Lower lobe of right lung (tissue), 2 donors: ENCODE results near the gene ACADS. TPM values are rescaled to one million over a fixed set of nuclear protein-coding genes. Genes with fewer than 3 reads are reported as not detected.

ENCODE experiments used
- ATAC-seq, 2 donors: fragments of 200-7000 bp; cut with Tn5 transposase; one replicate each; pipeline ENCODE4 v1.9.1; 2020 to 2022; ENCODE audit warnings: mild to moderate bottlenecking in 2 of 2, moderate library complexity in 2 of 2
- DNase-seq: peaks from one replicate; pipeline ENCODE4 v3.0.0-alpha.2; 2020
- H3K27ac ChIP-seq: fragments of 200-600 bp; one replicate; pipeline ENCODE4 v1.8.0; 2022
- H3K27me3 ChIP-seq: fragments of 200-600 bp; one replicate; pipeline ENCODE4 v1.8.0; 2022; ENCODE audit warnings: low read depth
- H3K36me3 ChIP-seq: fragments of 200-600 bp; one replicate; pipeline ENCODE4 v1.8.0; 2022; ENCODE audit warnings: mild to moderate bottlenecking
- H3K4me1 ChIP-seq: fragments of 200-600 bp; one replicate; pipeline ENCODE4 v1.8.0; 2022
- H3K4me3 ChIP-seq: fragments of 200-600 bp; one replicate; pipeline ENCODE4 v1.8.0; 2022; ENCODE audit warnings: mild to moderate bottlenecking
- H3K9me3 ChIP-seq: fragments of 200-600 bp; one replicate; pipeline ENCODE4 v1.8.0; 2022
- intact Hi-C: fragments of 100-400 bp; cut with DNase I; formaldehyde crosslinking; loops from one replicate; pipeline ENCODE4 v1.11.0; 2022
- total RNA-seq: library from RNA; stranded (reverse); fragmentation: NEBNext Ultra II Directional; extraction: Animal tissue kit (Norgen Biotek cat#: 25700); gene quantifications from one replicate; pipeline ENCODE4 v1.2.1, GENCODE V29; 2021
- TF ChIP-seq, protein P1 (sequence below): fragments of 200-600 bp; IDR thresholded peaks from one replicate; pipeline ENCODE4 v1.8.0; 2022; ENCODE audit warnings: antibody characterized with exemption, mild to moderate bottlenecking
- donor health status: DM: no; HTN: yes; CAD: no; lungs with severe emphysema.

ACADS gene
- total RNA-seq, 1 donor from 2014 or later, result 24.4 TPM

DNA sequence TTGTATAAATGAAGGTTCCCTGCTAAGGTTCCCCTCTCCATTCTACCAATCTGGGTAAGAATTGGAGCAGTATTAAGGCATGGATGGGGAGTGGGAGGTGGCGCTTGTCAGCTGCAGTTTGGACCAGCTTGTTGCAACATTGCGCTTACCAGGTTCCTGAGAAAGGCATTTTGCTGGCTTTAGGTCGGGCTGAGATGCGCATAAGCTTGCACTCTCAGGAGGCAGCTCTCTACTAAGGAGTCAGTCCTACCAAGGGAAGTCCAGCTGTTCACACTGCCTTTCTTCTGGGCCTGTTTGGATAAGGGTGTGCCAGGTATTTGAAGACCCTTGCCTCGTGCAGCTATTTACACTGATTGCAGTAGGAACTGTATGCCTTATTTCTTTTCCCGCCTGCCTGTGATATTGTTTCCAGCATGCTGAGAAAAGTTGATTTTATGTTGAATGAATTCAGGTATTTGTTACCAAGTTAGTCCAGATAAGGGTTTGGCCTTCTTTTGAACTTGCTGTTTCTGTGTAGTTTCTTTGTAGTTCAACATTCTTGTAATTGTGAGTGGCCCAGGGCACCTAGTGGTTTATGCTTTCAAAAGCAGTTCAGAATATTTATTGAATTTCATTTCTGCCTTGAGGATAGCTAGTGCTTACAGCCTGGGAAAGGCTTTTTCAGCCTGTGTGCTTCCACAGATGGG lies 36.1 kb upstream of the ACADS start:
- intact Hi-C loops, result no loop called here
- H3K27ac ChIP-seq, result no peak overlapping the region

DNA sequence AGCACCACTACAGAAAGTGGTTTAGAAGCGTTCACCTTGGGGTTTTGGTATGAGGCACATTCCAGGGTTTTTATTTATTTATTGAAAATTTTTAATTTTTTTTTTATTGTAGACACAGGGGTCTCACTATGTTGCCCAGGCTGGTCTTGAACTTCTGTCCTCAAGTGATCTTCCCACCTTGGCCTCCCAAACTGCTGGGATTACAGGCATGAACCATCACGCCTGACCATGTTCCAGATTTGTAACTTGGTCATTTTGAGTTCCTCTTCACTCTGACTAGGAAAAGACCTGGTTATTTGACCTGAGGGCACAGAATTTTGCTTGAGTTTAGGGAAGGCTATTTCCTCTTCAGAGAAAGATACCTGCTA lies 35.6 kb upstream of the ACADS start:
- no peak overlapping the region for H3K27ac ChIP-seq
- H3K36me3 ChIP-seq, result peaks cover 22% of the 10 kb centered on the region
- no peak for ATAC-seq
- peaks cover 60% of the 10 kb centered on the region for H3K4me1 ChIP-seq
- H3K4me3 ChIP-seq, result no peak overlapping the region
- no peak for DNase-seq
- H3K27me3 ChIP-seq, result no peaks in the 10 kb centered on the region
- no peaks in the 10 kb centered on the region for H3K9me3 ChIP-seq
- TF ChIP-seq, protein P1, sequence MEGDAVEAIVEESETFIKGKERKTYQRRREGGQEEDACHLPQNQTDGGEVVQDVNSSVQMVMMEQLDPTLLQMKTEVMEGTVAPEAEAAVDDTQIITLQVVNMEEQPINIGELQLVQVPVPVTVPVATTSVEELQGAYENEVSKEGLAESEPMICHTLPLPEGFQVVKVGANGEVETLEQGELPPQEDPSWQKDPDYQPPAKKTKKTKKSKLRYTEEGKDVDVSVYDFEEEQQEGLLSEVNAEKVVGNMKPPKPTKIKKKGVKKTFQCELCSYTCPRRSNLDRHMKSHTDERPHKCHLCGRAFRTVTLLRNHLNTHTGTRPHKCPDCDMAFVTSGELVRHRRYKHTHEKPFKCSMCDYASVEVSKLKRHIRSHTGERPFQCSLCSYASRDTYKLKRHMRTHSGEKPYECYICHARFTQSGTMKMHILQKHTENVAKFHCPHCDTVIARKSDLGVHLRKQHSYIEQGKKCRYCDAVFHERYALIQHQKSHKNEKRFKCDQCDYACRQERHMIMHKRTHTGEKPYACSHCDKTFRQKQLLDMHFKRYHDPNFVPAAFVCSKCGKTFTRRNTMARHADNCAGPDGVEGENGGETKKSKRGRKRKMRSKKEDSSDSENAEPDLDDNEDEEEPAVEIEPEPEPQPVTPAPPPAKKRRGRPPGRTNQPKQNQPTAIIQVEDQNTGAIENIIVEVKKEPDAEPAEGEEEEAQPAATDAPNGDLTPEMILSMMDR, result no peak
- intact Hi-C loops, result no loop called here

More for the DNA sequence above, 36.1 kb upstream of the ACADS start:
- H3K27me3 ChIP-seq, result no peaks in the 10 kb centered on the region
- no peak for DNase-seq
- peaks cover 60% of the 10 kb centered on the region for H3K4me1 ChIP-seq
- H3K36me3 ChIP-seq, result peaks cover 17% of the 10 kb centered on the region
- peak overlapping the region; percentile 94 for H3K4me3 ChIP-seq
- ATAC-seq, result no peak
- H3K9me3 ChIP-seq, result no peaks in the 10 kb centered on the region
- TF ChIP-seq, protein P1, result no peak

DNA sequence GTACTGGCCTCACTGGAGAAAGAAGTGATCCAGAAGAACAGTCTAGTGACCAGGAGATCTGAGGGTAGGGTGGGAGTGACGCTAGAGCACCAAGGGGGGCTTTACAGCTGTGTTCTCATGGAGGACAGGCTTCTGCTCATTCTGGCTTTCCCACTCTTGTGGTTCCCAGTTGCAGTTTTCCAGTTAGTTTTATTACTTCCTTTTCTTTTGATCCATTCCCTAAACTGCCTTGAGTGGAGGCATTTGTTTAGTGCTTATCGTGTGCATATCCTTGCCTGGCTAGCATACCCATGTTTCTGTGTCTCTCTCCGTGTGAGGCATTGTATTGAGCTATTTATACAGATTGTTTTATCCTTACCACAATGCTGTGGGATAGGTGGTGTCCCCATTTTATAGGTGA lies 34.6 kb upstream of the ACADS start:
- intact Hi-C loops, result no loop called here
- no peak for ATAC-seq
- no peak for DNase-seq
- TF ChIP-seq, protein P1, result no peak
- no peaks in the 10 kb centered on the region for H3K9me3 ChIP-seq
- H3K4me3 ChIP-seq, result no peak overlapping the region
- no peaks in the 10 kb centered on the region for H3K27me3 ChIP-seq
- peaks cover 51% of the 10 kb centered on the region for H3K4me1 ChIP-seq
- peaks cover 31% of the 10 kb centered on the region for H3K36me3 ChIP-seq
- H3K27ac ChIP-seq, result no peak overlapping the region

DNA sequence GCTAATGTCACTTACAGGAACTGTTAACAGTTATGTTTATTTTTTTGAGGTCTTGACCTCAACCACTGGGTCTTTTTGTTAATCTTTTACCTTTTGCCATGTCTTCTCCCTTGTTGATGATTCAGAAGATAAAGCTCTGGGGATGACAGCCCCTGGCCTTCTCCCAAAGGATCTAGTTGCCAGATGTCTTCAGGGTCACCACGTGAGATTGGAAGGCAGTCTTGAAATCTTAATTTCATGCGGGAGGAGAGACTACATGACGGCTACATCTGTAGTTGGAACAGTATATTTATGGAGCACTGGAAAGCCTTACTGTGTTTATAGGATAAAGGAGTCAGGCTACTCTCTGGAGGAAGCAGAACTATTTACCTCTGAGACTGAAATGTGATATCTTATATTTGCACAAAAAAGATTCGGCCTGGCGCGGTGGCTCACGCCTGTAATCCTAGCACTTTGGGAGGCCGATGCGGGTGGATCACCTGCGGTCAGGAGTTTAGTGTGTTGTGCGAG lies 33.0 kb upstream of the ACADS start:
- H3K4me1 ChIP-seq, result peaks cover 55% of the 10 kb centered on the region
- peaks cover 47% of the 10 kb centered on the region for H3K36me3 ChIP-seq
- TF ChIP-seq, protein P1, result no peak
- no peaks in the 10 kb centered on the region for H3K27me3 ChIP-seq
- DNase-seq, result no peak
- intact Hi-C loops, result no loop called here
- ATAC-seq, result no peak
- H3K27ac ChIP-seq, result no peak overlapping the region
- H3K4me3 ChIP-seq, result no peak overlapping the region
- no peaks in the 10 kb centered on the region for H3K9me3 ChIP-seq

DNA sequence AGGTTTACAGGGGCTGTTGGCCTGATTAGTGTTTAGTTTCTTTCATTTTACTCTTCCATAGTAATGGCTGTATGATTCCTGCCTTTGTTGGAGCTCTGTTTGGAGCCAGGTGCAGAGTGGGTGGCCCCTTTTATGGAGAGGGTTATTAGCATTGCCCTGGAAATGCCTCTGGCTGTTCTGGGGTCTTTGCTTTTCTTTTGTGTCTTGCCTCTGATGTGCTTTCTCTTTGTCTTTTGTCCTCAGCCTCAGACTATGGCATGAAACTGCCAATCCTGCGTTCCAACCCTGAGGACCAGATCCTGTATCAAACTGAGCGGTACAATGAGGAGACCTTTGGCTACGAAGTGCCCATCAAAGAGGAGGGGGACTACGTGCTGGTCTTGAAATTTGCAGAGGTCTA lies 31.8 kb upstream of the ACADS start:
- Histone ChIP-seq H3K27ac (no peak overlapping the region), H3K4me1 (peaks cover 55% of the 10 kb centered on the region), H3K4me3 (no peak overlapping the region), H3K27me3 (no peaks in the 10 kb centered on the region), H3K36me3 (peaks cover 60% of the 10 kb centered on the region), H3K9me3 (no peaks in the 10 kb centered on the region)
- ATAC-seq (no peak), DNase-seq (no peak)
- TF ChIP-seq, protein P1, result no peak
- intact Hi-C loops, result no loop called here
